Body of pancreas (tissue), 4 donors: Measurements from ENCODE around the gene NXT1.

Source experiments
- POLR2A ChIP-seq, 3 donors: fragments of 450-650 bp; IDR thresholded peaks; one replicate each; pipeline ENCODE4 v1.6.1; 2016; ENCODE audit warnings: antibody characterized with exemption in 3 of 3, mild to moderate bottlenecking in 2 of 3
- TF ChIP-seq, protein P1 (sequence below), 7 experiments: fragments of 450-650 bp in 4 of 7; fragments of 200-600 bp in 3 of 7; sonication (generic) in 3 of 7; IDR thresholded peaks; one replicate each; pipeline ENCODE4 v1.5.1; 2016 to 2019; ENCODE audit warnings: antibody characterized with exemption in 7 of 7

DNA sequence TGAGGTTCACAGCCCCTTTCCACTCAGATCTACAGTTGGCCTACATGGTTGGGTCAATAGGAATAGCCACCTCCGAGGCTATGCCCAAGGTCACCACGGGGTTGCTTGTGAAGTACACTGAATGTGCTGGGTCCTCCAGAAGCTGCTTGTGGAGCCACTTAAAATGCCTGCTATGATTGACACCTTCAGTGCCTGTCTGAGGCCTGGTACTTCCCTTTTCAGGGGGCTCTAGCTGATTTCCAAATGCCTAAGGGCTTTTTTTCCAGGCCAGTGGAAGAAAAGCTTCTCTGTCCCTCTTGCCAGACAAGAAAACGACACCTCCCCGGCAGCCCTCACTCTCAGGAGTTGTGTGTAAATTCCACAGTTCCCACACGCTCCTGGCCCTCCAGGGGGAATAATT, 6.3 kb upstream of the NXT1 start:
- no peak for TF ChIP-seq POLR2A (IDR thresholded peaks at IDR 0.05)
- TF ChIP-seq, protein P1, sequence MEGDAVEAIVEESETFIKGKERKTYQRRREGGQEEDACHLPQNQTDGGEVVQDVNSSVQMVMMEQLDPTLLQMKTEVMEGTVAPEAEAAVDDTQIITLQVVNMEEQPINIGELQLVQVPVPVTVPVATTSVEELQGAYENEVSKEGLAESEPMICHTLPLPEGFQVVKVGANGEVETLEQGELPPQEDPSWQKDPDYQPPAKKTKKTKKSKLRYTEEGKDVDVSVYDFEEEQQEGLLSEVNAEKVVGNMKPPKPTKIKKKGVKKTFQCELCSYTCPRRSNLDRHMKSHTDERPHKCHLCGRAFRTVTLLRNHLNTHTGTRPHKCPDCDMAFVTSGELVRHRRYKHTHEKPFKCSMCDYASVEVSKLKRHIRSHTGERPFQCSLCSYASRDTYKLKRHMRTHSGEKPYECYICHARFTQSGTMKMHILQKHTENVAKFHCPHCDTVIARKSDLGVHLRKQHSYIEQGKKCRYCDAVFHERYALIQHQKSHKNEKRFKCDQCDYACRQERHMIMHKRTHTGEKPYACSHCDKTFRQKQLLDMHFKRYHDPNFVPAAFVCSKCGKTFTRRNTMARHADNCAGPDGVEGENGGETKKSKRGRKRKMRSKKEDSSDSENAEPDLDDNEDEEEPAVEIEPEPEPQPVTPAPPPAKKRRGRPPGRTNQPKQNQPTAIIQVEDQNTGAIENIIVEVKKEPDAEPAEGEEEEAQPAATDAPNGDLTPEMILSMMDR (IDR thresholded peaks at IDR 0.05) = no peak
